Large intestine (tissue), 3 donors: ENCODE measurements around the gene LHFPL6. TPM values are rescaled to one million over a fixed set of nuclear protein-coding genes. Genes with fewer than 3 reads are reported as not detected.
"Not testable (repeated sequence)": the region's sequence is repeated elsewhere in the genome, so short reads cannot be mapped to it uniquely, and the experiment has no call there.

ENCODE experiments used
- DNase-seq, 2 donors: peaks; one replicate each; pipeline versions ENCODE4 v3.0.0 to v3.0.0-alpha.2; 2013
- H3K27ac ChIP-seq: one replicate; pipeline ENCODE4 v1.5.1; 2013; ENCODE audit warnings: low read length
- H3K27me3 ChIP-seq: 2 replicates; pipeline ENCODE4 v1.6.1; 2013; ENCODE audit warnings: low read length; ENCODE audit not compliant: control insufficient read depth, insufficient read depth
- H3K36me3 ChIP-seq: 2 replicates; pipeline ENCODE4 v1.6.1; 2013; ENCODE audit warnings: low read length; ENCODE audit not compliant: control insufficient read depth, insufficient read depth
- H3K4me1 ChIP-seq: one replicate; pipeline ENCODE4 v1.6.1; 2013; ENCODE audit warnings: low read length; ENCODE audit not compliant: control insufficient read depth, insufficient read depth
- H3K4me3 ChIP-seq: one replicate; pipeline ENCODE4 v1.5.1; 2013; ENCODE audit warnings: low read length
- H3K9me3 ChIP-seq: one replicate; pipeline ENCODE4 v1.6.1; 2013; ENCODE audit warnings: mild to moderate bottlenecking, low read depth, low read length, moderate library complexity; ENCODE audit not compliant: control insufficient read depth
- WGBS: methylation state at CpG from one replicate; pipeline ENCODE4 v1.1.5; 2013; ENCODE audit warnings: low lambda C conversion rate; ENCODE audit not compliant: insufficient coverage; 5-methylcytosine and 5-hydroxymethylcytosine counted together
- polyA plus RNA-seq: library from polyadenylated mRNA; unstranded; fragments of 120-200 nt; gene quantifications from one replicate; pipeline ENCODE4 v1.2.1, GENCODE V29; 2013

The LHFPL6 gene
- polyA plus RNA-seq, 1 donor: 22.6 TPM

- no peak for DNase-seq
- H3K36me3 ChIP-seq: no peaks in the 10 kb centered on the region
- H3K27me3 ChIP-seq: no peaks in the 10 kb centered on the region
- H3K4me1 ChIP-seq: no peaks in the 10 kb centered on the region
- WGBS: no CpG with 5 or more reads among the region's 5 CpGs
- no peak overlapping the region for H3K27ac ChIP-seq
- H3K9me3 ChIP-seq: no peaks in the 10 kb centered on the region
- H3K4me3 ChIP-seq: no peak overlapping the region
Measured at GRCh38 chr13:39364947-39365468, 238.0 kb downstream of the LHFPL6 start.

GRCh38 chr13:39363382-39363772 is 239.6 kb downstream of the LHFPL6 start:
- Histone ChIP-seq H3K27me3 (no peaks in the 10 kb centered on the region), H3K36me3 (no peaks in the 10 kb centered on the region), H3K4me1 (no peaks in the 10 kb centered on the region), H3K27ac (no peak overlapping the region), H3K4me3 (no peak overlapping the region), H3K9me3 (no peaks in the 10 kb centered on the region)
- no peak for DNase-seq
- WGBS: 70% methylated on average over 2 of the region's 4 CpGs

- DNase-seq: no peak
- Histone ChIP-seq H3K4me3 (no peak overlapping the region), H3K36me3 (no peaks in the 10 kb centered on the region), H3K9me3 (no peaks in the 10 kb centered on the region), H3K27ac (no peak overlapping the region), H3K27me3 (no peaks in the 10 kb centered on the region), H3K4me1 (no peaks in the 10 kb centered on the region)
- no CpG with 5 or more reads among the region's 5 CpGs for WGBS
Measured at GRCh38 chr13:39362652-39363381, 240.2 kb downstream of the LHFPL6 start.

DNA sequence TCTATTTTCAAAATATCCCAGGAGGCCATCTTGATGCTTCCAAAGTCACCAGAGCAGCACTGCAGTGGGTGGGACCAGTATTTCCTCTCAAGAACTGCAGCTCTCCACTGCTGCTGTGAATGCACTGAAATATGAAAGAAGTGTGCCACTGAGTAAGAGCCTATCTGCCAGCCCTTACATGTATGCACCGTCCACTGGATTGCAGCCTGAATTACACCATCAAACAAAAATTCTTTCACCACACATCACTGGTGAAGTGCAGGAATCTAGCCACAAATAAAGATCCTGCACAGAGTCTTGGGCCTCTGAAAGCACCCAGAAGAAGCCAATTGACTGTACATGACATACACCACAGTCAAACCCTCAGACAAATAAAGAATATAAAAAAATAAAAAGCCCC is 249.0 kb downstream of the LHFPL6 start:
- Histone ChIP-seq H3K27me3 (no peaks in the 10 kb centered on the region), H3K36me3 (no peaks in the 10 kb centered on the region), H3K4me3 (no peak overlapping the region), H3K4me1 (no peaks in the 10 kb centered on the region), H3K9me3 (no peaks in the 10 kb centered on the region), H3K27ac (no peak overlapping the region)
- DNase-seq: no peak
- no CpG with 5 or more reads among the region's 1 CpG for WGBS

GRCh38 chr13:39350461-39350881 is 252.5 kb downstream of the LHFPL6 start:
- no CpG with 5 or more reads among the region's 3 CpGs for whole genome bisulfite sequencing
- Histone ChIP-seq H3K36me3 (no peaks in the 10 kb centered on the region), H3K27ac (no peak overlapping the region), H3K27me3 (no peaks in the 10 kb centered on the region), H3K4me3 (no peak overlapping the region), H3K4me1 (no peaks in the 10 kb centered on the region), H3K9me3 (no peaks in the 10 kb centered on the region)
- DNase-seq: no peak

- Histone ChIP-seq H3K27me3 (no peaks in the 10 kb centered on the region), H3K4me3 (no peak overlapping the region), H3K36me3 (no peaks in the 10 kb centered on the region), H3K9me3 (no peaks in the 10 kb centered on the region), H3K27ac (no peak overlapping the region), H3K4me1 (no peaks in the 10 kb centered on the region)
- 100% methylated on average over 1 of the region's 6 CpGs for WGBS
- DNase-seq: no peak
Measured at GRCh38 chr13:39349391-39349960, 253.5 kb downstream of the LHFPL6 start.

- no peak for DNase-seq
- Histone ChIP-seq H3K4me1 (no peaks in the 10 kb centered on the region), H3K36me3 (no peaks in the 10 kb centered on the region), H3K9me3 (no peaks in the 10 kb centered on the region), H3K27me3 (no peaks in the 10 kb centered on the region), H3K27ac (no peak overlapping the region), H3K4me3 (no peak overlapping the region)
- no CpG with 5 or more reads among the region's 9 CpGs for WGBS
Measured at GRCh38 chr13:39347926-39348901, 254.8 kb downstream of the LHFPL6 start.

DNA sequence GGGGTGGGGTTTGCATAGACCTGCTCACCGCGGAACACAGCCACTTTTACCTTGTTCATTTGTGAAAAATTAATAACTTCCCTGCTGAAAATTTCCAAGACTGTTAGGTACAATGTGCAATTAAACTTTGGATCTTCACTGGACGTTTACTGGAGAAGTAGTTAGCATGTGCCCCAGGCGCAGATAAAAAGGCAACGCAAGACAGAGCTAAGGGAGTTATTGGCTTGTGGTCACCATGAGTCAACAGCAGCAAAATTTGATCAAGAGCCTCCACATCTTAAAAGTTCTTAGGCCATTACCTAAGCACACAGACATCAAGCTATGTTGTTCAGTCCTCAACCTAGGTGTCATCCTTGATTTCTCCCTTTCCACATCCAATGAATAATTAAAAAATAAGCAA is 257.0 kb downstream of the LHFPL6 start:
- no peak overlapping the region for H3K27ac ChIP-seq
- H3K9me3 ChIP-seq: no peaks in the 10 kb centered on the region
- WGBS: 70% methylated on average over 2 of the region's 5 CpGs

GRCh38 chr13:39341251-39341650 is 261.7 kb downstream of the LHFPL6 start:
- Histone ChIP-seq H3K4me3 (no peak overlapping the region), H3K9me3 (no peaks in the 10 kb centered on the region)

More for the DNA sequence above, 257.0 kb downstream of the LHFPL6 start:
- Histone ChIP-seq H3K36me3 (no peaks in the 10 kb centered on the region), H3K27me3 (no peaks in the 10 kb centered on the region), H3K4me1 (no peaks in the 10 kb centered on the region), H3K4me3 (no peak overlapping the region)
- no peak for DNase-seq

GRCh38 chr13:39338114-39338513 is 264.9 kb downstream of the LHFPL6 start:
- H3K27ac ChIP-seq, H3K4me1 ChIP-seq, H3K36me3 ChIP-seq, H3K9me3 ChIP-seq, H3K27me3 ChIP-seq, H3K4me3 ChIP-seq, DNase-seq: not testable (repeated sequence)
- 100% methylated on average over 2 of the region's 6 CpGs for WGBS

More at GRCh38 chr13:39341251-39341650, 261.7 kb downstream of the LHFPL6 start:
- no peak for DNase-seq
- Histone ChIP-seq H3K27ac (no peak overlapping the region), H3K36me3 (no peaks in the 10 kb centered on the region), H3K27me3 (no peaks in the 10 kb centered on the region), H3K4me1 (no peaks in the 10 kb centered on the region)
- WGBS: no CpG with 5 or more reads among the region's 1 CpG
